ENCODE measurements around the gene CTBS. TPM values are rescaled to one million over a fixed set of nuclear protein-coding genes. Genes with fewer than 3 reads are reported as not detected.

CTBS gene
- total and polyA plus RNA-seq, 2 of the 8 experiments (the other 6 are each of a cell fraction or from before 2014, with no cell fraction given) = 3.3 to 4.1 TPM

GRCh38 chr1:84525779-84526178 lies 48.5 kb downstream of the CTBS start:
- Histone ChIP-seq H2AFZ (ENCODE audit: low read length) (no peak overlapping the region), H3K9me3 (ENCODE audit: insufficient read depth in 2 of 2, low read depth in 1 of 2, low read length in 1 of 2) (0 out of 4 replicates have a peak, but pooled peaks cover 0 to 2% of the 10 kb centered on the region in 2 experiments), H4K5ac (ENCODE audit: insufficient read length, low read depth, low read length) (no peak overlapping the region), H2BK12ac (ENCODE audit: low read depth, low read length) (no peak overlapping the region), H3K79me1 (ENCODE audit: low read depth, low read length) (no peaks in the 10 kb centered on the region), H3K4ac (replicated peaks; ENCODE audit: insufficient read length, low read depth, low read length) (no peak overlapping the region), H3K14ac (ENCODE audit: insufficient read length) (no peak overlapping the region), H4K91ac (replicated peaks; ENCODE audit: insufficient read length, low read length) (no peak overlapping the region), H3K4me2 (ENCODE audit: insufficient read depth in 1 of 2, low read depth in 2 of 2, low read length in 2 of 2) (no peak overlapping the region), H2BK20ac (ENCODE audit: low read length) (no peak overlapping the region), H4K8ac (ENCODE audit: extremely low read depth, insufficient read depth, low read length) (no peak overlapping the region), H3K36me3 (ENCODE audit: control insufficient read depth in 2 of 4, insufficient read depth in 4 of 4, low read length in 3 of 4) (no peaks in the 10 kb centered on the region), H3K4me3 (ENCODE audit: extremely low read depth in 1 of 4, insufficient read depth in 2 of 4, low read depth in 3 of 4, low read length in 4 of 4) (no peak overlapping the region), H2BK120ac (replicated peaks; ENCODE audit: low read depth, low read length) (no peak overlapping the region), H2BK5ac (ENCODE audit: low read depth, low read length) (no peak overlapping the region), H3K79me2 (ENCODE audit: control insufficient read depth in 1 of 2, insufficient read depth in 2 of 2, low read length in 2 of 2) (no peaks in the 10 kb centered on the region), H3K56ac (replicated peaks; ENCODE audit: insufficient read length, low read depth, low read length) (no peak overlapping the region), H2AK5ac (ENCODE audit: low read depth, low read length) (no peak overlapping the region), H4K20me1 (replicated peaks in 1 of 2; ENCODE audit: control insufficient read depth in 1 of 2, insufficient read depth in 2 of 2, low read length in 2 of 2) (no peaks in the 10 kb centered on the region), H3K23ac (ENCODE audit: insufficient read length) (no peak overlapping the region), H3K23me2 (ENCODE audit: low read depth, low read length) (no peaks in the 10 kb centered on the region), H3K4me1 (replicated peaks in 1 of 4; ENCODE audit: control insufficient read depth in 3 of 4, insufficient read depth in 4 of 4, low read length in 3 of 4) (no peaks in the 10 kb centered on the region), H3K9ac (replicated peaks in 1 of 4; ENCODE audit: extremely low read depth in 1 of 4, low read depth in 3 of 4, low read length in 3 of 4) (no peak overlapping the region), H3K27me3 (replicated peaks in 1 of 4; ENCODE audit: control insufficient read depth in 3 of 4, extremely low read depth in 1 of 4, insufficient read depth in 3 of 4, low read length in 3 of 4) (no peaks in the 10 kb centered on the region), H3K18ac (ENCODE audit: extremely low read depth, low read length) (no peak overlapping the region), H3K27ac (ENCODE audit: low read depth, low read length) (no peak overlapping the region), H2BK15ac (ENCODE audit: low read length) (no peak overlapping the region)
- TF ChIP-seq CHD2 (IDR thresholded peaks at IDR 0.05; ENCODE audit: low read length) (no peak), SIX5 (IDR thresholded peaks at IDR 0.05; ENCODE audit: low read depth, low read length) (no peak), KDM4A (IDR thresholded peaks at IDR 0.05; ENCODE audit: low read depth, low read length, severe bottlenecking) (no peak), SUZ12 (IDR thresholded peaks at IDR 0.05; ENCODE audit: low read length) (no peak), POLR2A (IDR thresholded peaks at IDR 0.05; ENCODE audit: control extremely low read depth in 1 of 2, low read depth in 2 of 2, low read length in 2 of 2) (no peak)
- CTCF ChIA-PET (ENCODE audit: partially characterized antibody) = interaction anchor here (1.2 to 2.1 kb wide), 3 partner anchors 12 to 252 kb away, joined by 3 to 5 read pairs (median 4); no protein-coding TSS in a partner anchor
- no peak for DNase-seq (ENCODE audit: low read depth in 1 of 2, low spot score in 2 of 2)
- no peak for FAIRE-seq
- POLR2A ChIA-PET (ENCODE audit: partially characterized antibody) = interaction anchor here (1.1 kb wide), 1 partner anchor 17 kb away, joined by 3 read pairs; no protein-coding TSS in a partner anchor
- 84% methylated on average over 1 of the region's 1 CpG; no CpG with 5 or more reads in 1 of the 2 experiments for WGBS, 2 experiments (ENCODE audit: extremely low coverage in 1 of 2, insufficient coverage in 1 of 2, insufficient read length in 1 of 2, insufficient replicate concordance in 2 of 2, low coverage in 1 of 2, low lambda C conversion rate in 2 of 2, missing lambda C conversion rate in 1 of 2)

Data from H1 (cell line).